Melanocyte of skin (primary cell): ENCODE measurements around the gene TMEM101. TPM values are rescaled to one million over a fixed set of nuclear protein-coding genes. Genes with fewer than 3 reads are reported as not detected.

ENCODE experiments used
- small RNA-seq, 2 donors: library from RNA; depleted of rRNA; stranded (forward); fragments of <200 nt; gene quantifications; one replicate each; pipeline ENCODE3, GENCODE V24; 2012
- total RNA-seq, 2 donors: library from RNA; depleted of rRNA; stranded (reverse); fragments of >200 nt; gene quantifications; 2 replicates each; pipeline ENCODE4 v1.2.3, GENCODE V29; 2012

TMEM101 gene
- 10 to 100 TPM; 43.7 to 54.9 TPM for total RNA-seq

GRCh38 chr17:44014437-44015172 lies at the start of gene TMEM101:
Gene TMEM101, minus strand, starts transcription at chr17:44014963. Its CDS starts 11 bp downstream, at chr17:44014952.

GRCh38 chr17:44004077-44004760 lies 10.5 kb downstream of the TMEM101 start, which contains the start of gene NAGS:
Gene NAGS, plus strand, starts transcription at chr17:44004622. Its CDS starts 42 bp downstream, at chr17:44004664.

Small RNAs within 50 kb of the gene (small RNA-seq; reads per million reads assigned to genes)
- gene RF00012, result 0 to 0.09 reads per million in 2 donors

Other genes with a start within 250 kb of the TMEM101 start
- gene DUSP3, start 236.0 kb downstream of the TMEM101 start, total RNA-seq, result 100 to 1,000 TPM; 116 to 169 TPM
- gene CFAP97D1, start 234.5 kb downstream of the TMEM101 start, total RNA-seq, result under 1 TPM; under 0.01 to 0.34 TPM
- 1 to 10 TPM; 4.7 to 5.9 TPM for gene MPP3, start 181.8 kb downstream of the TMEM101 start, total RNA-seq
- gene CD300LG, start 167.8 kb downstream of the TMEM101 start, total RNA-seq, result not detected
- gene MPP2, start 107.4 kb downstream of the TMEM101 start, total RNA-seq, result 1 to 10 TPM in 1 of 2 donors, under 1 TPM in 1; 0.34 to 1.7 TPM
- gene PPY, start 72.5 kb downstream of the TMEM101 start, total RNA-seq, result not detected
- not detected for gene PYY, start 61.0 kb downstream of the TMEM101 start, total RNA-seq
- gene NAGS, start 10.3 kb downstream of the TMEM101 start, total RNA-seq, result 1 to 10 TPM in 1 of 2 donors, under 1 TPM in 1; 0.34 to 1.3 TPM
- 10 to 100 TPM; 37.5 to 65.6 TPM for gene LSM12, start 51.7 kb upstream of the TMEM101 start, total RNA-seq
- 10 to 100 TPM; 45.3 to 47.8 TPM for gene G6PC3, start 55.8 kb upstream of the TMEM101 start, total RNA-seq
- gene HDAC5, start 108.7 kb upstream of the TMEM101 start, total RNA-seq, result 1 to 10 TPM; 7.2 to 10.0 TPM
- 1 to 10 TPM; 4.8 to 7.0 TPM for gene HROB, start 127.0 kb upstream of the TMEM101 start, total RNA-seq
- gene ASB16, start 155.7 kb upstream of the TMEM101 start, total RNA-seq, result not detected
- 10 to 100 TPM; 20.6 to 23.0 TPM for gene TMUB2, start 172.0 kb upstream of the TMEM101 start, total RNA-seq
- 10 to 100 TPM; 26.8 to 30.0 TPM for gene ATXN7L3, start 184.9 kb upstream of the TMEM101 start, total RNA-seq
- gene UBTF, start 204.7 kb upstream of the TMEM101 start, total RNA-seq, result 10 to 100 TPM; 27.5 to 34.0 TPM